HG02623 (cell line): ENCODE measurements around the gene MAPKAPK3.

Experiments
- ATAC-seq: cut with Tn5 transposase; IDR thresholded peaks from one replicate; pipeline ENCODE4 v1.9.1; 2021; ENCODE audit warnings: moderate library complexity; ENCODE audit not compliant: unreplicated experiment

Gene MAPKAPK3

DNA sequence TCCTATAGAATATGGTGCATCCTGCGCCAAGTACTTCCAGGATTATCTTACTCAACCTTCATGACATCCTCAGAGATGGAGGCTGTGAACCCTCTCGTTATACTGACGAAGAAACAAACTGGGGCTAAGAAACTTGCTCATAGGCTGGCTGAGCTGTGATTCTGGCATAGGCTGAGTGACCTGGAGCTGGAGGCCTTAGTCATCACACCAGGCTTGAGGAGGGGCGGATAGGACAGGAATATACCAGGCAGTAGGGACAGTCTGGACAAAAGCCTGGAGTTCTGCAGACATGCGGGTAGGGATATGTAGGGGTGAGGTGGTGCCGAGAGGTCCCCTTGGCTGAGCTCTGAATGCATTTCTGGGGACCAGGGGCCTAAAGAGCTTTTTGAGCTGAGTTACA lies 29.6 kb upstream of the MAPKAPK3 start:
- no peak for ATAC-seq

- ATAC-seq, result no peak
These were observed 28.9 kb upstream of the MAPKAPK3 start for GRCh38 chr3:50587806-50588758.

- no peak for ATAC-seq
These were observed 28.1 kb upstream of the MAPKAPK3 start for GRCh38 chr3:50588759-50589433.

- no peak for ATAC-seq
These were observed 25.7 kb upstream of the MAPKAPK3 start for GRCh38 chr3:50591196-50591741.

DNA sequence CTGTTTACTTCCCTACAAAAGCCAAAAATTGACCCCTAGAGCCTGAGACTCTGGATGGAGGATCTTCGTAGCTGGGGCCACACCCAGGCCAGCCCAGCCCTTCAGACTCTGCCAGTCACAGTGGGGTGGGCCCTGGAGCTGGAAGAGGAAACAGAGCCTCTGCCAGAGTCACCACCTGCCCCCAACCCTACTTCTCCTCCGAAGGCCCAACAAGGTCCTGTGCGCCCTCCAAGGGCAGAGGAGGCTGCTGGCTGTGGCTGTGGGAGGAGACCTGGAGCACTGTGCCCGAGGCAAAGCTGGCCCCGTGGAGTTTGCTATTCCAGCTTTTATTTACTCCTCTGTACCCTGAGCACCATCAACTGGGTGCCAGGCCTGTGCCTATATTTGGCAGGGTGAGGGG lies 24.4 kb upstream of the MAPKAPK3 start:
- ATAC-seq, result no peak

- no peak for ATAC-seq
These were observed 22.6 kb upstream of the MAPKAPK3 start for GRCh38 chr3:50594253-50594785.

GRCh38 chr3:50599115-50599715 lies 17.7 kb upstream of the MAPKAPK3 start:
- no peak for ATAC-seq

- no peak for ATAC-seq
These were observed 17.2 kb upstream of the MAPKAPK3 start for GRCh38 chr3:50599716-50600118.

- ATAC-seq, result no peak
These were observed 16.7 kb upstream of the MAPKAPK3 start for GRCh38 chr3:50600141-50600753.

DNA sequence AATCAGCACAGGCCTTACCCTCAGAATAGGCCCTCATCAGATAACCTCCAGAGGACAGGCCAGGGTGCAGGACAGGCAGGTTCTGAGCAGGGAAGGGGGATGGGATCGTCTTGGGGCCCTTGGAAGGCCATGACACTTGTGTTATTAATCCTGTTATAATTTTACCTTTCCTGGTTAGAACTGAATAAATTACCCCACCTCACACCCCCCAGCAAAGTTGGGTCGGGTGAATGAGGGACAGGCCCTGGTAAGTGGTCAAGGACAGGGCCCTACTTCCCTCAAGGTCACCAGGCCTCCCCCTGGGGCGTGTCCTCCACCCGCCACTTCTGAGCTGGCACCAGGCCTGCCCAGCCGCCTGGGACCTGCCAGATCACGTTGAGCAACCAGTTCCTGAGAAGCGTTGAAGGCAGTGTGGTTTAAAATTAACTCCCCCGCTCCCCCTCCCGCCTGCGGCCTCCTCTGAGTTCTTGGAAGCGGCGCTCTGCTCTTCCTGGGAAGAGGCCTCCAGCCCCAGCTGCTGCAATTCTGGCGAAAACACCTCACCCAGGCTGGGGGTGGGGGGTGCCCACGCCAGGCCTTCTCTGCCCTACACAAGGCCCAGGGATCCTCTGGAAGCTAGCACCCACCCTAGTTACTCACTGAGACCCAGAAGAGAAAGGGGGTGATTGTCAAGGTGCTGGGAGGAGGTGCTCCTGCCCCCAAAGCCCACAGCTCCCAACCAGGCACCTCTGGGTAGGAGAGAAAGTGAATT lies 15.9 kb upstream of the MAPKAPK3 start:
- ATAC-seq, result peak; percentile 49

- ATAC-seq, result no peak
These were observed 14.3 kb upstream of the MAPKAPK3 start for GRCh38 chr3:50602595-50603191.

DNA sequence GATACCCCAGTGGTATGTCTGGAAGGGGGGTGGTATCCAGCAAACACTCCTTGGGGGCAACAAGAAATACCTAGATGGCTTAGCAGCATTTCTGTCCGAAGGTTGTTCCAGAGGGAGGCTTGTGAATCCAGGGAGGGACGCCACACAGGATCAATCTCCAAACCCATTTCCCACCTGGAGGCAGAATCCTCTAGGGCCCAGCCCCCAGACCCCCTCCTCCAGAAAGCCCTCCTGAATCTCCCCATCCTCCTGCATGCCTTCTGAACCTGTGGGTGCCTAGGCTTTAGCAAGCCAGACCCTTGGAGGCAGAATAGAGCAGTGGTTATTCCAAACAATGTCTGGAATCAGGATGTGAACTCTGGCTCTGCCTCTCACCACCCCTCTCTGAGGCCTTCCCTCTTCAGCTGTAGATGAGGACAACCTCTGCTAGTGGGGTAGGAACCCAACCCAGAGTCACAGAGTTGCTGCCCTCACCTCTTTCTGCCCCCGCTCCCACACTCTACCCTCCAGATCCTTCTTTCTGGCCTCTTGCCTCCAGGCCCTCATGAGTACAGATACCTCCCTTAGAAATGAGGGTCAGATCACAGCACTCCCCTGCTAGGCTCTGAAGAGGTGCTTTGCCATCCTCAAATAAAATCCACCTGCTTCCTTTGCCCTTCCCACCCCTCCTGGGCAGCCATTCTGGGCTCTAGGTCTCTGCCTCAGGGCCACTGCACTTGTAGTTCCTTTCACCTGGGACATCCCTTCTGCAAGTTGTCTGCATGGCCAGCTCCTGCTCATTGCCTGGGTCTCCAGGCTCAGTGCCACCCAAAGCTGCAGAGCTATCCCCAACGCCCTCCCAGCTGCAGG lies 13.5 kb upstream of the MAPKAPK3 start:
- ATAC-seq, result no peak

GRCh38 chr3:50604110-50604621 lies 12.8 kb upstream of the MAPKAPK3 start:
- ATAC-seq, result no peak

- ATAC-seq, result no peak
These were observed 12.0 kb upstream of the MAPKAPK3 start for GRCh38 chr3:50604628-50605588.

DNA sequence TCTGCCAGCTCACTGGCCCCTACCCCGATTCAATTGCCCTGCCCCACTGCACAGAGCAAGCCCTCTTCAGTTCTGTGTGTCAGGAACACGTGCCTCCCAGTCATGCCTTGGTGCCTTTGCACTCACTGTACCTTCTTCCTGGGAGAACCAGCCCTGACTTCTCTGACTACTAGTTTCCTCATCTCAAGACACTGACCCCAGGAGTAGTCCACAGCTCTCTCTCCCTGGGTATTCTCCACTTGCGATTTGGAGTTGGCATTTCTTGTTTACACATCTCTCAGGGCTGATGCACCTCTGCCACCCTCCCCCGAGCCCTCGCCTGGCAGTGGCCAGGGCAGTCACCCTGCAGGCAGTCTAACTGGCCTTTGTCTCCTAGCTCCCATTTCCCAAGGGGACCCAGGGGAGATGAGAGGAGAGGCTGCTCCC lies 11.0 kb upstream of the MAPKAPK3 start:
- ATAC-seq, result no peak

DNA sequence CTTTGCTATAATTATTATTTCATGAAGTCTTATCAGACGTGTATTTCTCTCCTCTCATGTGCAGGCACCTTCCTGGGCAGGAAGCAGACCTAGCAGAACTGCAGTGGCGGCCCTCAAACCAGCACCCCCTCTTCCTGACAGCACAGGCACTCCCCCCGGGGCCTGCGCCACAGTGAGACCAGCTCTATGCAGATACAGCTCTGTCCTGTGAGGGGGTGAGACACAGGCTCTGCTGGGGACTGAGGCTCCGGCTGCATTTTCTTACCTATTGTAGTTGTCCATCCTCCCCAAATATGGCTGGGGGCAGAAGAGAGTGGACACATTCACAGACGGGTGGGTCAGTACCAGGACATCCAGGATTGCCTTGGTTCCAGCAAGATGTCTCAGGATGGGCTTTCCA lies 10.4 kb upstream of the MAPKAPK3 start:
- ATAC-seq, result no peak
